Measurements from ENCODE around the gene TUBA1C. TPM values are rescaled to one million over a fixed set of nuclear protein-coding genes. Genes with fewer than 3 reads are reported as not detected.

TUBA1C gene
- total RNA-seq, 2 experiments from 2014 or later, result 237 to 240 TPM

DNA sequence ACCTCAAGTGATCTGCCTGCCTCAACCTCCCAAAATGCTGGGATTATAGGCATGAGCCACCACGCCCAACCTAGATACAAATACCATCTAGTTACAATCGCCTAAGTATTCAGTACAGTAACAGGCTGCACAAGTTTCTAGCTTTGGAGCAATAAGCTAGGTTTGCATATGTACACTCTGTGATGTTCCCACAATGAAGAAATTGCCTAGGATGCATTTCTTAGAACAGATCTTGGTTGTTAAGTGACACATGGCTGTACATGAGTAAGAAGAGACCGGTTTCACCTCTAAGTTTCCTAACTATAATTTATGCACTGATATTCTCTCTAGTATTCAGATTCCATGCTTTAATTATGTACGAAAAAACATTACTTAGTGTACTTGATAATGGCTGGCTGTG lies 5.4 kb upstream of the TUBA1C start:
- Mint-ChIP-seq H3K36me3 (ENCODE audit: low read depth) (no peaks in the 10 kb centered on the region), H3K4me3 (no peak overlapping the region), H3K27ac (no peak overlapping the region), H3K27me3 (peaks cover 1% of the 10 kb centered on the region), H3K4me1 (ENCODE audit: low read depth) (peaks cover 10% of the 10 kb centered on the region), H3K9me3 (no peaks in the 10 kb centered on the region)
- ChIA-PET CTCF (no interaction called here), POLR2A (no interaction called here)
- ATAC-seq, result no peak
- intact Hi-C loops (cut with micrococcal nuclease), result no loop called here
- TF ChIP-seq, protein P1, sequence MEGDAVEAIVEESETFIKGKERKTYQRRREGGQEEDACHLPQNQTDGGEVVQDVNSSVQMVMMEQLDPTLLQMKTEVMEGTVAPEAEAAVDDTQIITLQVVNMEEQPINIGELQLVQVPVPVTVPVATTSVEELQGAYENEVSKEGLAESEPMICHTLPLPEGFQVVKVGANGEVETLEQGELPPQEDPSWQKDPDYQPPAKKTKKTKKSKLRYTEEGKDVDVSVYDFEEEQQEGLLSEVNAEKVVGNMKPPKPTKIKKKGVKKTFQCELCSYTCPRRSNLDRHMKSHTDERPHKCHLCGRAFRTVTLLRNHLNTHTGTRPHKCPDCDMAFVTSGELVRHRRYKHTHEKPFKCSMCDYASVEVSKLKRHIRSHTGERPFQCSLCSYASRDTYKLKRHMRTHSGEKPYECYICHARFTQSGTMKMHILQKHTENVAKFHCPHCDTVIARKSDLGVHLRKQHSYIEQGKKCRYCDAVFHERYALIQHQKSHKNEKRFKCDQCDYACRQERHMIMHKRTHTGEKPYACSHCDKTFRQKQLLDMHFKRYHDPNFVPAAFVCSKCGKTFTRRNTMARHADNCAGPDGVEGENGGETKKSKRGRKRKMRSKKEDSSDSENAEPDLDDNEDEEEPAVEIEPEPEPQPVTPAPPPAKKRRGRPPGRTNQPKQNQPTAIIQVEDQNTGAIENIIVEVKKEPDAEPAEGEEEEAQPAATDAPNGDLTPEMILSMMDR (IDR thresholded peaks at IDR 0.05), result no peak
- DNase-seq, result no peak

DNA sequence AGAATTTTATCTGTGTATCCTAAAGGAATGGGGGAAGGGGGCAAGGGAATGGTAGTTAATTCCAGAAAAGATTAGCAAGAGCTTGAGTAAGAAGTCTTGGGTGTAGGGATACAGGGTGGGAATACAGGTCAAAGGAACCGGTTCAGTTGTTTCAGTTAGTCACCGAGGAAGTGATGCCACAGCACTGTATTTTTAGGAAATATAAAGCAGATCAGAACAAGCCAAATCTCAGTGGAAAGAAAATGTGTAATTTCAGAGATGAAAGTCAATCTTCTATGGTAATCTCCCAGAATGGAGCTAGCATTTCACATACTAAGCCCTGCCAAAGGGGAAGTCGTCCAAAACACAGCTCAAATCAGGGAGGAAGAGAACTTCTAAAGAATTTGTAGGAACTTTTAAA lies 4.7 kb upstream of the TUBA1C start:
- DNase-seq, result no peak
- peaks cover 10% of the 10 kb centered on the region for H3K4me1 Mint-ChIP-seq (ENCODE audit: low read depth)
- H3K4me3 Mint-ChIP-seq, result no peak overlapping the region
- ChIA-PET CTCF (interaction anchor here (0.6 to 1.2 kb wide), 3 partner anchors 17 to 99 kb away, joined by 3 to 4 read pairs (median 3); no protein-coding TSS in a partner anchor), POLR2A (interaction anchor here (0.8 kb wide), 1 partner anchor 83 kb away, joined by 3 read pairs; no protein-coding TSS in a partner anchor)
- no peaks in the 10 kb centered on the region for H3K9me3 Mint-ChIP-seq
- TF ChIP-seq, protein P1 (IDR thresholded peaks at IDR 0.05), result no peak
- peaks cover 1% of the 10 kb centered on the region for H3K27me3 Mint-ChIP-seq
- H3K27ac Mint-ChIP-seq, result no peak overlapping the region
- no peaks in the 10 kb centered on the region for H3K36me3 Mint-ChIP-seq (ENCODE audit: low read depth)
- ATAC-seq, result no peak
- intact Hi-C loops (cut with micrococcal nuclease), result no loop called here

DNA sequence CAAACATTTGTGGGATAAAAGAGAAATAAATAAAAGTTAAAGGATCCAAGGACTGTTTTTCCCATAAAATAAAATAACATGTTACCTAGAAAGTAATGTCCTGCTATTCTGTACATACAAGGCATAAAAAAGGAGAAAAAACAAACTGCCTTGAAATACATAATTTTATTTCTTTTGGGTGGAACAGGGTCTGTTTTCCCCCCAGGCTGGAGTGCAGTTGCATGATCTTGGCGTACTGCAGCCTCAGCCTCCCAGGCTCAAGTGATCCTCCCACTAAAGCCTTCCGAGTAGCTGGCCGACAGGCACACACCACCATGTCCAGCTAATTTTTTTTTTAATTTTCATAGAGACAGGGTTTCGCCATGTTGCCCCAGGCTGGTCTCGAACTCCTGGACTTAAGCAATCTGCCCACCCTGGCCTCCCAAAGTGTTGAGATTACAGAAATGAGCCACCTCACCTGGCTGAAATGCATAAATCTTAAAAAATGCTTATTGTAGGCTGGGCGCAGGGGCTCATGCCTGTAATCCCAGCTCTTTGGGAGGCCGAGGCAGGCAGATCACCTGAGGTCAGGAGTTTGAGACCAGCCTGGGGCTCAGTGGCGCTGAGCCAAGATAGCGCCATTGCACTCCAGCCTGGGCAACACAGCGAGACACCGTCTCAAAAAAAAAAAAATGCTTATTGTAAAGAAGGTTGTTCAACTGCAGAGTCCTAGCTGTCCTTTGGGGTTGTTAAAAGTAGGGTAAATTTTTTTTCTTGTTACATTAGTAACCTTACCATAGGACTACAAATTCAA lies 4.1 kb upstream of the TUBA1C start:
- Mint-ChIP-seq H3K27me3 (peaks cover 1% of the 10 kb centered on the region), H3K9me3 (no peaks in the 10 kb centered on the region), H3K36me3 (ENCODE audit: low read depth) (peaks cover 4% of the 10 kb centered on the region), H3K4me1 (ENCODE audit: low read depth) (peaks cover 13% of the 10 kb centered on the region), H3K4me3 (no peak overlapping the region), H3K27ac (no peak overlapping the region)
- ATAC-seq, result no peak
- TF ChIP-seq, protein P1 (IDR thresholded peaks at IDR 0.05), result no peak
- no peak for DNase-seq
- ChIA-PET POLR2A (interaction anchor here (0.8 kb wide), 1 partner anchor 83 kb away, joined by 3 read pairs; no protein-coding TSS in a partner anchor), CTCF (interaction anchor here (0.6 to 1.2 kb wide), 3 partner anchors 16 to 98 kb away, joined by 3 to 4 read pairs (median 3); no protein-coding TSS in a partner anchor)
- intact Hi-C loops (cut with micrococcal nuclease), result no loop called here

DNA sequence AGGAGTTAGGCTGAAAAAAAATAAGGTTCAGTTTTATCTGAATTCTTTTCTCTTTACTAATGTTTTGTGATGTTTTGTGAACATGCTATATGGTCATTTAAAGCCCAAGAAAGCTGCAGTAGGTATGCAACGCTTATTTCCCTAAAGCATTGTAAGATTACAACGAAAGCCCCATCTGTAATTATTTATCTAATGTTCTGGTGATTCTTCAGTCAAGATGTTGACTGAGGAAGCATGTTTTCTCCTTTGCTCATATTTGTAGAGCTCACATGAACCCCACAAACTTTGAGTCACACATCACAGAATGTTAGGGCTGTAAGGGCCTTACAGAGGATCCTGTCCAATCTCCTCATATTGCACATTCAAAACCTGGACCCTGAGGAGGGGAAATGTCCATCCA lies 3.2 kb upstream of the TUBA1C start:
- H3K9me3 Mint-ChIP-seq, result no peaks in the 10 kb centered on the region
- ChIA-PET CTCF (no interaction called here), POLR2A (no interaction called here)
- H3K36me3 Mint-ChIP-seq (ENCODE audit: low read depth), result peaks cover 10% of the 10 kb centered on the region
- ATAC-seq (no peak), DNase-seq (no peak)
- H3K4me3 Mint-ChIP-seq, result no peak overlapping the region
- H3K27ac Mint-ChIP-seq, result no peak overlapping the region
- intact Hi-C loops (cut with micrococcal nuclease), result no loop called here
- H3K27me3 Mint-ChIP-seq, result peaks cover 1% of the 10 kb centered on the region
- H3K4me1 Mint-ChIP-seq (ENCODE audit: low read depth), result peaks cover 18% of the 10 kb centered on the region
- TF ChIP-seq, protein P1 (IDR thresholded peaks at IDR 0.05), result no peak

DNA sequence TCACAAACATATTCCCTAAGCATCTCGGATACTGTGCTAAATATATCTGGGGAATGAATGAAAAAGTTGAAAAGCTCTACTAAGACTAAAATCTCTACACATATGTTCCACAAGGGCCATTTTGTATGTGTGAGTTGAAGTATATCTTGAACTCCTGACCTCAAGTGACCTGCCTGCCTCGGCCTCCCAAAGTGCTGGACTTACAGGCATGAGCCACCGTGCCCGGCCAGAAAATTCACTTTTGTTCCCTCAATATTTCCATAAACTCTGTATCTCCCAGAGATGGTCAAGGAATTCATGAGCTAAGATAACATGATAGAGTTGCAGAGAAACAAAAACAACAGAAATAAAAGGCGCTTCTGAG lies 1.5 kb upstream of the TUBA1C start:
- POLR2A ChIA-PET, result interaction anchor here (1.4 to 5.1 kb wide), 5 partner anchors 8 to 153 kb away, joined by 6 to 60 read pairs (median 17); partner anchors contain the start of genes DNAJC22, LMBR1L and TUBA1B
- H3K9me3 Mint-ChIP-seq, result no peaks in the 10 kb centered on the region
- H3K4me3 Mint-ChIP-seq, result peak overlapping the region; percentile 95
- H3K36me3 Mint-ChIP-seq (ENCODE audit: low read depth), result peaks cover 23% of the 10 kb centered on the region
- CTCF ChIA-PET, result interaction anchor here (1.0 to 1.5 kb wide), 7 partner anchors 9 to 251 kb away, joined by 3 to 6 read pairs (median 3); partner anchors contain the start of gene DNAJC22
- H3K27me3 Mint-ChIP-seq, result peaks cover 1% of the 10 kb centered on the region
- H3K4me1 Mint-ChIP-seq (ENCODE audit: low read depth), result peaks cover 29% of the 10 kb centered on the region
- DNase-seq, result no peak
- intact Hi-C loops (cut with micrococcal nuclease), result no loop called here
- ATAC-seq, result no peak
- TF ChIP-seq, protein P1 (IDR thresholded peaks at IDR 0.05), result no peak
- no peak overlapping the region for H3K27ac Mint-ChIP-seq
